Smooth muscle cell (in vitro differentiated cells): Measurements from ENCODE around the gene GSTA5. TPM values are rescaled to one million over a fixed set of nuclear protein-coding genes. Genes with fewer than 3 reads are reported as not detected.
"Not testable (repeated sequence)": the region's sequence is repeated elsewhere in the genome, so short reads cannot be mapped to it uniquely, and the experiment has no call there.

Source experiments
- DNase-seq: peaks from one replicate; lab custom pipeline; 2025; ENCODE audit not compliant: unreplicated experiment; lab: John Stamatoyannopoulos, UW
- H2AFZ ChIP-seq: fragments of 200-600 bp; sonication (generic); 2 replicates; pipeline ENCODE4 v1.6.0; 2016; ENCODE audit warnings: antibody characterized with exemption, low read depth, mild to moderate bottlenecking
- H3F3A ChIP-seq: fragments of 200-600 bp; sonication (generic); 2 replicates; pipeline ENCODE4 v1.6.0; 2017; ENCODE audit warnings: antibody characterized with exemption, low read depth
- H3K27ac ChIP-seq: fragments of 200-600 bp; sonication (generic); 2 replicates; pipeline ENCODE4 v1.5.1; 2016; ENCODE audit warnings: low read depth, mild to moderate bottlenecking
- H3K27me3 ChIP-seq: fragments of 200-600 bp; sonication (generic); 2 replicates; pipeline ENCODE4 v1.6.1; 2016; ENCODE audit warnings: low read depth, mild to moderate bottlenecking
- H3K36me3 ChIP-seq: fragments of 200-600 bp; sonication (generic); 2 replicates; pipeline ENCODE4 v1.5.1; 2016; ENCODE audit warnings: low read depth
- H3K4me1 ChIP-seq: fragments of 200-600 bp; sonication (generic); 2 replicates; pipeline ENCODE4 v1.5.1; 2016; ENCODE audit warnings: low read depth
- H3K4me2 ChIP-seq: fragments of 200-600 bp; sonication (generic); 2 replicates; pipeline ENCODE4 v1.6.0; 2016; ENCODE audit warnings: mild to moderate bottlenecking
- H3K4me3 ChIP-seq: fragments of 200-600 bp; sonication (generic); 2 replicates; pipeline ENCODE4 v1.5.1; 2016; ENCODE audit warnings: mild to moderate bottlenecking
- H3K79me2 ChIP-seq: fragments of 200-600 bp; sonication (generic); 2 replicates; pipeline ENCODE4 v1.6.0; 2016; ENCODE audit warnings: low read depth, mild to moderate bottlenecking
- H3K9ac ChIP-seq: fragments of 200-600 bp; sonication (generic); 2 replicates; pipeline ENCODE4 v1.6.0; 2016; ENCODE audit warnings: low read depth
- H3K9me3 ChIP-seq: fragments of 200-600 bp; sonication (generic); replicated peaks from 2 replicates; pipeline ENCODE4 v1.5.1; 2016; ENCODE audit warnings: low read depth
- H4K20me1 ChIP-seq: fragments of 200-600 bp; sonication (generic); 2 replicates; pipeline ENCODE4 v1.6.0; 2016; ENCODE audit warnings: low read depth
- WGBS: methylation state at CpG from one replicate; pipeline ENCODE4 v1.1.7; 2016; ENCODE audit warnings: low lambda C conversion rate; 5-methylcytosine and 5-hydroxymethylcytosine counted together
- polyA plus RNA-seq: library from polyadenylated mRNA; unstranded; fragments of >200 nt; fragmentation: Nextera tagmentation; extraction: Ambion mirVana; gene quantifications from 2 replicates; pipeline ENCODE4 v1.2.1, GENCODE V29; 2016
- total RNA-seq: library from RNA; depleted of rRNA; stranded (reverse); fragments of >200 nt; gene quantifications from 2 replicates; pipeline ENCODE4 v1.2.3, GENCODE V29; 2014
- TF ChIP-seq, protein P1 (sequence below): fragments of 200-600 bp; sonication (generic); IDR thresholded peaks from 2 replicates; pipeline ENCODE4 v1.5.1; 2017; ENCODE audit warnings: borderline replicate concordance, mild to moderate bottlenecking, antibody characterized with exemption; ENCODE audit not compliant: insufficient read depth, poor library complexity, severe bottlenecking

Gene GSTA5
- total and polyA plus RNA-seq, 2 experiments from 2014 or later = not detected

DNA sequence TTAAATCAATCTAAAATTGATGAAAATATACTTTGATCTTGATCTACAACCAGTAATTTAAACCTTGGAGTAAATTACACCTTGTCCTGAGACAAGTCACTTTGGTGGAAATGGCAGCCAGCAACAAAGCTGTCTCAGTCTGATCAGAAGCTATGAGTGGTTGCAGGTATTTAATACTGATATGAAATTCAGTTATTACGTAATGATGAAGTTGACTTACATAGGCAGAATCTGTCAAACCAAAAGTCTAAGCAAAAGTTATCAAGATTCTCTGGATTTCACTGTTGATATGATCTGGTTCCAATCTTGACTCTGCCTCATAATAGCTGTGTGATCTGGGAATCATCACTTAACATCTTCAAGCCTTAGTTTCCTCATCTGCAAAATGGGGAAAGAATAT is 27.6 kb upstream of the GSTA5 start:
- Histone ChIP-seq H3K4me1 (no peaks in the 10 kb centered on the region), H3K27me3 (no peaks in the 10 kb centered on the region), H3K27ac (no peak overlapping the region), H3K4me3 (no peak overlapping the region), H4K20me1 (no peaks in the 10 kb centered on the region), H3K36me3 (no peaks in the 10 kb centered on the region), H3K9me3 (no peaks in the 10 kb centered on the region), H3K4me2 (no peak overlapping the region), H3K79me2 (no peaks in the 10 kb centered on the region), H3K9ac (no peak overlapping the region), H3F3A (peaks cover under 1% of the 10 kb centered on the region), H2AFZ (no peak overlapping the region)
- WGBS = 93% methylated on average over 1 of the region's 1 CpG
- no peak for DNase-seq
- TF ChIP-seq, protein P1, sequence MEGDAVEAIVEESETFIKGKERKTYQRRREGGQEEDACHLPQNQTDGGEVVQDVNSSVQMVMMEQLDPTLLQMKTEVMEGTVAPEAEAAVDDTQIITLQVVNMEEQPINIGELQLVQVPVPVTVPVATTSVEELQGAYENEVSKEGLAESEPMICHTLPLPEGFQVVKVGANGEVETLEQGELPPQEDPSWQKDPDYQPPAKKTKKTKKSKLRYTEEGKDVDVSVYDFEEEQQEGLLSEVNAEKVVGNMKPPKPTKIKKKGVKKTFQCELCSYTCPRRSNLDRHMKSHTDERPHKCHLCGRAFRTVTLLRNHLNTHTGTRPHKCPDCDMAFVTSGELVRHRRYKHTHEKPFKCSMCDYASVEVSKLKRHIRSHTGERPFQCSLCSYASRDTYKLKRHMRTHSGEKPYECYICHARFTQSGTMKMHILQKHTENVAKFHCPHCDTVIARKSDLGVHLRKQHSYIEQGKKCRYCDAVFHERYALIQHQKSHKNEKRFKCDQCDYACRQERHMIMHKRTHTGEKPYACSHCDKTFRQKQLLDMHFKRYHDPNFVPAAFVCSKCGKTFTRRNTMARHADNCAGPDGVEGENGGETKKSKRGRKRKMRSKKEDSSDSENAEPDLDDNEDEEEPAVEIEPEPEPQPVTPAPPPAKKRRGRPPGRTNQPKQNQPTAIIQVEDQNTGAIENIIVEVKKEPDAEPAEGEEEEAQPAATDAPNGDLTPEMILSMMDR = no peak

DNA sequence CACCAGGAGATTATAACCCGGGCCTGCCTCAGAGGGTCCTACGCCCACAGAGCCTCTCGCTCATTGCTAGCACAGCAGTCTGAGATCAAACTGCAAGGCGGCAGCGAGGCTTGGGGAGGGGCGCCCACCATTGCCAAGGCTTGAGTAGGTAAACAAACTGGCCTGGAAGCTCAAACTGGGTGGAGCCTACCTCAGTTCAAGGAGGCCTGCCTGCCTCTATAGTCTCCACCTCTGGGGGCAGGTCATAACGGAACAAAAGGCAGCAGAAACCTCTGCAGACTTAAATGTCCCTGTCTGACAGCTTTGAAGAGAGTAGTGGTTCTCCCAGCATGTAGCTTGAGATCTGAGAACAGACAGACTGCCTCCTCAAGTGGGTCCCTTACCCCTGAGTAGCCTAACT is 20.5 kb upstream of the GSTA5 start:
- 59% methylated on average over 7 of the region's 7 CpGs for WGBS
- not testable (repeated sequence) for H3K4me1 ChIP-seq, H3K4me2 ChIP-seq, DNase-seq, H3K27me3 ChIP-seq, H3K27ac ChIP-seq, H4K20me1 ChIP-seq, H2AFZ ChIP-seq, H3K9ac ChIP-seq, H3K4me3 ChIP-seq, H3K79me2 ChIP-seq, H3K9me3 ChIP-seq, H3F3A ChIP-seq, H3K36me3 ChIP-seq

DNA sequence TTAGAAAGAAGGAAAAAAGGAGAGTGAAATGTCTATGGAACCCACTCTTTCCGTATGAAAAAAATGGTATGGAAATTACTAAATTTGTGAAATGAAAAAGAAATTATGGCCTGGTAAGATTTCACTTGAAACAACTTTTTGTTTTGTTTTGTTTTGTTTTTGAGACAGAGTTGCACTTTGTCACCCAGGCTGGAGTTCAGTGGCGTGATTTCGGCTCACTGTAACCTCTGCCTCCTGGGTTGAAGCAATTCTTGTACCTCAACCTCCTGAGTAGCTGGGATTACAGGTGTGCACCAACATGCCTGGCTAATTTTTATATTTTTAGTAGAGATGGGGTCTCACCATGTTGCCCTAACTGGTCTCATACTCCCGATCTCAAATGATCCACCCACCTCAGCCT is 17.8 kb upstream of the GSTA5 start:
- H3K4me3 ChIP-seq = no peak overlapping the region
- no peaks in the 10 kb centered on the region for H3K79me2 ChIP-seq
- H3K9ac ChIP-seq = no peak overlapping the region
- H3K9me3 ChIP-seq = no peaks in the 10 kb centered on the region
- H4K20me1 ChIP-seq = no peaks in the 10 kb centered on the region
- no peaks in the 10 kb centered on the region for H3F3A ChIP-seq
- no peaks in the 10 kb centered on the region for H3K27me3 ChIP-seq
- H3K4me2 ChIP-seq = no peak overlapping the region
- no peak overlapping the region for H3K27ac ChIP-seq
- no peak overlapping the region for H2AFZ ChIP-seq
- TF ChIP-seq, protein P1 = no peak
- no peak for DNase-seq
- 94% methylated on average over 4 of the region's 4 CpGs for WGBS
- H3K4me1 ChIP-seq = no peaks in the 10 kb centered on the region
- no peaks in the 10 kb centered on the region for H3K36me3 ChIP-seq

DNA sequence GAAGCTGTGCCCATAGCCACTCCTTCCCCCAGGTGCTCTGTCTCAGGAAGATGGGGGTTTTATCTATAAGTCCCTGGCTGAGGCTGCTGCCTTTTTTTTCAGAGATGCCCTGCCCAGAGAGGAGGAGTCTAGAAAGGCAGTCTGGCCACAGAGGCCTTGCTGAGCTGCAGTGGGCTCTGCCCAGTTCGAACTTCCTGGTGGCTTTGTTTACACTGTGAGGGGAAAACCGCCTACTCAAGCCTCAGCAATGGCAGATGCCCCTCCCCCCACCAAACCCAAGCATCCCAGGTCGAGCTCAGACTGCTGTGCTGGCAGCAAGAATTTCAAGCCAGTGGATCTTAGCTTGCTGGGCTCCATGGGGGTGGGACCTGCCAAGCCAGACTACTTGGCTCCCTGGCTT is 15.5 kb upstream of the GSTA5 start:
- H3K9me3 ChIP-seq, H2AFZ ChIP-seq, H3K4me1 ChIP-seq, H3K4me2 ChIP-seq, H3K27me3 ChIP-seq, H3F3A ChIP-seq, H4K20me1 ChIP-seq, H3K4me3 ChIP-seq, H3K79me2 ChIP-seq, H3K36me3 ChIP-seq, H3K27ac ChIP-seq, H3K9ac ChIP-seq, DNase-seq: not testable (repeated sequence)
- WGBS = 0% methylated on average over 3 of the region's 3 CpGs

DNA sequence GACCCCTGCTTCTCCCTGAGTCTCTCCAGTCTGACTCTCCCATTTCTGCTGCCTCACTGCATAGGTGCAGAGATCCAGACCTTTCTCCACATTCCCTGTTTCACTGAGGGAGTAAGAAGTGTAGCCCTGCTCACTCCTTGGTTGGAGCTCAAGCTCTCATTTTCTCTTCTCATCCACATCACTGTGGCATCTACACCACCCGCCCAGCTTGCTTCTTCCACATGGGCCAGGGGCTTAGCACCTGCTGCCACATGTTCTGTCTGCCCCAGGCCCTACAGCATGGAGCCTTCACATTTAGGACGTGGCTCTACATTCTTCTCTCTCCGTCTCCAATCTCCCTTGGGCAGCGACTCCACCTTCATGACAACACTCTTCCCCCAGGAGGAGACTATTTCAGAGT is 8.5 kb upstream of the GSTA5 start:
- DNase-seq = no peak
- TF ChIP-seq, protein P1 = no peak
- H3K79me2 ChIP-seq = no peaks in the 10 kb centered on the region
- no peaks in the 10 kb centered on the region for H3K4me1 ChIP-seq
- H3K4me2 ChIP-seq = no peak overlapping the region
- H3F3A ChIP-seq = no peaks in the 10 kb centered on the region
- 96% methylated on average over 4 of the region's 4 CpGs for WGBS
- no peak overlapping the region for H3K27ac ChIP-seq
- no peak overlapping the region for H3K4me3 ChIP-seq
- H2AFZ ChIP-seq = no peak overlapping the region
- H3K27me3 ChIP-seq = no peaks in the 10 kb centered on the region
- no peak overlapping the region for H3K9ac ChIP-seq
- no peaks in the 10 kb centered on the region for H3K36me3 ChIP-seq
- no peaks in the 10 kb centered on the region for H3K9me3 ChIP-seq
- H4K20me1 ChIP-seq = no peaks in the 10 kb centered on the region
